ENCODE measurements around the gene TUFT1. TPM values are rescaled to one million over a fixed set of nuclear protein-coding genes. Genes with fewer than 3 reads are reported as not detected.

Gene TUFT1
- total and polyA plus RNA-seq, 2 of the 13 experiments (the other 11 are each of a cell fraction or from before 2014, with no cell fraction given), result 6.4 to 7.3 TPM

- TF ChIP-seq, protein P1, sequence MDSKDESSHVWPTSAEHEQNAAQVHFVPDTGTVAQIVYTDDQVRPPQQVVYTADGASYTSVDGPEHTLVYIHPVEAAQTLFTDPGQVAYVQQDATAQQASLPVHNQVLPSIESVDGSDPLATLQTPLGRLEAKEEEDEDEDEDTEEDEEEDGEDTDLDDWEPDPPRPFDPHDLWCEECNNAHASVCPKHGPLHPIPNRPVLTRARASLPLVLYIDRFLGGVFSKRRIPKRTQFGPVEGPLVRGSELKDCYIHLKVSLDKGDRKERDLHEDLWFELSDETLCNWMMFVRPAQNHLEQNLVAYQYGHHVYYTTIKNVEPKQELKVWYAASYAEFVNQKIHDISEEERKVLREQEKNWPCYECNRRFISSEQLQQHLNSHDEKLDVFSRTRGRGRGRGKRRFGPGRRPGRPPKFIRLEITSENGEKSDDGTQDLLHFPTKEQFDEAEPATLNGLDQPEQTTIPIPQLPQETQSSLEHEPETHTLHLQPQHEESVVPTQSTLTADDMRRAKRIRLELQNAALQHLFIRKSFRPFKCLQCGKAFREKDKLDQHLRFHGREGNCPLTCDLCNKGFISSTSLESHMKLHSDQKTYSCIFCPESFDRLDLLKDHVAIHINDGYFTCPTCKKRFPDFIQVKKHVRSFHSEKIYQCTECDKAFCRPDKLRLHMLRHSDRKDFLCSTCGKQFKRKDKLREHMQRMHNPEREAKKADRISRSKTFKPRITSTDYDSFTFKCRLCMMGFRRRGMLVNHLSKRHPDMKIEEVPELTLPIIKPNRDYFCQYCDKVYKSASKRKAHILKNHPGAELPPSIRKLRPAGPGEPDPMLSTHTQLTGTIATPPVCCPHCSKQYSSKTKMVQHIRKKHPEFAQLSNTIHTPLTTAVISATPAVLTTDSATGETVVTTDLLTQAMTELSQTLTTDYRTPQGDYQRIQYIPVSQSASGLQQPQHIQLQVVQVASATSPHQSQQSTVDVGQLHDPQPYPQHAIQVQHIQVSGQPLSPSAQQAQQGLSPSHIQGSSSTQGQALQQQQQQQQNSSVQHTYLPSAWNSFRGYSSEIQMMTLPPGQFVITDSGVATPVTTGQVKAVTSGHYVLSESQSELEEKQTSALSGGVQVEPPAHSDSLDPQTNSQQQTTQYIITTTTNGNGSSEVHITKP (CRISPR knock-in tag; IDR thresholded peaks at IDR 0.05; ENCODE audit: low read depth), result no peak
- no peak for TF ChIP-seq NCOA1 (CRISPR knock-in tag; IDR thresholded peaks at IDR 0.05)
- no peak for TF ChIP-seq GLI4 (CRISPR knock-in tag; IDR thresholded peaks at IDR 0.05; ENCODE audit: borderline replicate concordance)
- TF ChIP-seq SP1 (IDR thresholded peaks at IDR 0.05), result no peak
- no peak for TF ChIP-seq SP1 (CRISPR knock-in tag; IDR thresholded peaks at IDR 0.05)
- no peak for TF ChIP-seq KDM5B (CRISPR knock-in tag; IDR thresholded peaks at IDR 0.05; ENCODE audit: borderline replicate concordance)
- TF ChIP-seq ISX (CRISPR knock-in tag; conservative IDR thresholded peaks at IDR 0.05), result no peak
- TF ChIP-seq ZFP82 (CRISPR knock-in tag; IDR thresholded peaks at IDR 0.05; ENCODE audit: borderline replicate concordance), result no peak
- peak; percentile 39; the same call in 1 of the 2 replicates for TF ChIP-seq HDAC1 (CRISPR knock-in tag; IDR thresholded peaks at IDR 0.05)
- no peak for TF ChIP-seq ZBTB21 (CRISPR knock-in tag; IDR thresholded peaks at IDR 0.05)
- no peak for TF ChIP-seq ETV6 (CRISPR knock-in tag; conservative IDR thresholded peaks at IDR 0.05)
- TF ChIP-seq ZEB1 (IDR thresholded peaks at IDR 0.05; ENCODE audit: insufficient replicate concordance, low read depth), result peak; percentile 91
- no peak for TF ChIP-seq ZNF672 (CRISPR knock-in tag; IDR thresholded peaks at IDR 0.05)
- TF ChIP-seq ZNF614 (CRISPR knock-in tag; IDR thresholded peaks at IDR 0.05; ENCODE audit: borderline replicate concordance), result peak; percentile 57; the same call in 1 of the 2 replicates
- TF ChIP-seq ZNF790 (CRISPR knock-in tag; IDR thresholded peaks at IDR 0.05; ENCODE audit: borderline replicate concordance), result no peak
- no peak for TF ChIP-seq ZNF282 (IDR thresholded peaks at IDR 0.05; ENCODE audit: partially characterized antibody)
- no peak for TF ChIP-seq ZNF276 (CRISPR knock-in tag; IDR thresholded peaks at IDR 0.05; ENCODE audit: low read depth)
- TF ChIP-seq JUND (CRISPR knock-in tag; IDR thresholded peaks at IDR 0.05), result no peak
- no peak for TF ChIP-seq MED1 (CRISPR knock-in tag; IDR thresholded peaks at IDR 0.05)
- peak; percentile 84; the same call in 1 of the 2 replicates for TF ChIP-seq ZNF362 (CRISPR knock-in tag; IDR thresholded peaks at IDR 0.05; ENCODE audit: borderline replicate concordance)
- no peak for TF ChIP-seq ZNF781 (CRISPR knock-in tag; IDR thresholded peaks at IDR 0.05; ENCODE audit: borderline replicate concordance, not compliant biosample characterization)
- TF ChIP-seq ZNF253 (CRISPR knock-in tag; IDR thresholded peaks at IDR 0.05; ENCODE audit: borderline replicate concordance), result no peak
- no peak for TF ChIP-seq IRX3 (CRISPR knock-in tag; IDR thresholded peaks at IDR 0.05; ENCODE audit: borderline replicate concordance, low read depth)
- peak; percentile 57; the same call in 1 of the 2 replicates for TF ChIP-seq SMYD3 (CRISPR knock-in tag; IDR thresholded peaks at IDR 0.05)
- no peak for TF ChIP-seq SIN3A (IDR thresholded peaks at IDR 0.05; ENCODE audit: borderline replicate concordance, low read depth, low read length)
- TF ChIP-seq MATR3 (CRISPR knock-in tag; IDR thresholded peaks at IDR 0.05), result no peak
- no peak for TF ChIP-seq FOXO1 (CRISPR knock-in tag; IDR thresholded peaks at IDR 0.05)
Measured at GRCh38 chr1:151594143-151594625, 54.1 kb downstream of the TUFT1 start (continued).
